Measurements from ENCODE around the gene PLAAT4.

- TF ChIP-seq SUZ12 (IDR thresholded peaks at IDR 0.05; ENCODE audit: extremely low read depth, insufficient read depth, insufficient read length): no peak
- no peak for TF ChIP-seq YY1 (IDR thresholded peaks at IDR 0.05; ENCODE audit: insufficient read depth, insufficient read length)
- TF ChIP-seq ZNF274 (IDR thresholded peaks at IDR 0.05; ENCODE audit: low read depth, low read length): no peak
These were observed 18.2 kb downstream of the PLAAT4 start for GRCh38 chr11:63554877-63555223.

Data from NT2/D1 (cell line).